HCT116 (cell line): Measurements from ENCODE around the gene NTNG2. TPM values are rescaled to one million over a fixed set of nuclear protein-coding genes. Genes with fewer than 3 reads are reported as not detected.

ENCODE experiments used
- ATAC-seq: fragments of 200-7000 bp; cut with Tn5 transposase; 2 replicates; pipeline ENCODE4 v1.9.1; 2020; ENCODE audit warnings: mild to moderate bottlenecking, moderate library complexity
- BruUV-seq: library from RNA; stranded (reverse); fragments of 400-500 nt; replicated peaks from 2 replicates; lab custom pipeline; 2021; lab: Mats Ljungman, UMichigan
- CTCF ChIA-PET: fragments of 300-600 bp; sonication (Branson Sonifier 250); formaldehyde crosslinking; loops from one replicate; lab custom pipeline; 2021; ENCODE audit warnings: antibody characterized with exemption; lab: Charles Lee
- POLR2A ChIA-PET: fragments of 300-600, 350-600 bp; sonication (Branson Sonifier 250); formaldehyde crosslinking; loops from one replicate; lab custom pipeline; 2021; ENCODE audit warnings: antibody characterized with exemption; lab: Charles Lee
- RAD21 ChIA-PET, 2 experiments: fragments of 300-600 bp; sonication (Branson Sonifier 250); formaldehyde crosslinking; loops; one replicate each; lab custom pipeline; 2023; ENCODE audit warnings: low total read pairs in 2 of 2; ENCODE audit not compliant: uncharacterized antibody in 2 of 2, unreplicated experiment in 2 of 2, low non-redundant PET in 1 of 2; lab: Charles Lee
- DNase-seq: peaks from one replicate; pipeline ENCODE4 v3.0.0-alpha.2; 2010; ENCODE audit warnings: low read depth, low spot score
- H2AFZ ChIP-seq: fragments of 200-600 bp; shearing (Covaris generic), sonication (generic); 2 replicates; pipeline ENCODE4 v1.6.1; 2017; ENCODE audit warnings: low read depth, mixed run types, mixed read lengths, antibody characterized with exemption, low read length; ENCODE audit not compliant: poor library complexity, severe bottlenecking
- H3K27ac ChIP-seq: 2 replicates; pipeline ENCODE4 v1.5.1; 2012; ENCODE audit warnings: low read depth, low read length
- H3K27me3 ChIP-seq: fragments of 200-600 bp; sonication (generic); 2 replicates; pipeline ENCODE4 v1.6.1; 2016; ENCODE audit warnings: mixed run types, low read length, mixed read lengths; ENCODE audit not compliant: insufficient read depth
- H3K36me3 ChIP-seq, 2 experiments: fragments of 200-500 bp in 1 of 2; fragments of 200-600 bp in 1 of 2; sonication (Bioruptor generic) in 1 of 2; sonication (generic) in 1 of 2; 2 replicates each; pipeline versions ENCODE4 v1.5.1 to v1.6.1; 2014 to 2016; ENCODE audit warnings: low read length in 2 of 2, inconsistent platforms in 1 of 2, mixed read lengths in 1 of 2, mixed run types in 1 of 2; ENCODE audit not compliant: insufficient read depth in 2 of 2, control insufficient read depth in 1 of 2
- H3K4me1 ChIP-seq, 2 experiments: fragments of 200-600 bp in 1 of 2; sonication (generic) in 1 of 2; 2 replicates each; pipeline versions ENCODE4 v1.5.1 to v1.6.1; 2012 to 2017; ENCODE audit warnings: low read length in 2 of 2, inconsistent platforms in 1 of 2, mild to moderate bottlenecking in 1 of 2, mixed read lengths in 1 of 2, mixed run types in 1 of 2, moderate library complexity in 1 of 2; ENCODE audit not compliant: insufficient read depth in 2 of 2, control insufficient read depth in 1 of 2
- H3K4me2 ChIP-seq: fragments of 200-600 bp; sonication (generic); 2 replicates; pipeline ENCODE4 v1.6.1; 2017; ENCODE audit warnings: mixed run types, low read length, mixed read lengths
- H3K4me3 ChIP-seq, 2 experiments: fragments of 200-600 bp in 1 of 2; sonication (generic) in 1 of 2; replicated peaks in 1 of 2; 2 replicates each; pipeline ENCODE4 v1.5.1; 2011 to 2016; ENCODE audit warnings: low read length in 2 of 2, control low read depth in 1 of 2, low read depth in 1 of 2, mild to moderate bottlenecking in 1 of 2, mixed read lengths in 1 of 2, mixed run types in 1 of 2
- H3K79me2 ChIP-seq: fragments of 200-600 bp; sonication (generic); 2 replicates; pipeline ENCODE4 v1.6.1; 2017; ENCODE audit warnings: mild to moderate bottlenecking, mixed run types, low read length, moderate library complexity, mixed read lengths; ENCODE audit not compliant: insufficient read depth
- H3K9ac ChIP-seq: fragments of 200-600 bp; sonication (generic); 2 replicates; pipeline ENCODE4 v1.6.1; 2016; ENCODE audit warnings: low read length, mixed read lengths
- H3K9me2 ChIP-seq: fragments of 200-600 bp; sonication (generic), shearing (Covaris generic); 2 replicates; pipeline ENCODE4 v1.6.1; 2017; ENCODE audit warnings: mixed run types, mild to moderate bottlenecking, moderate library complexity; ENCODE audit not compliant: insufficient read depth
- H3K9me3 ChIP-seq, 2 experiments: fragments of 200-500 bp in 1 of 2; fragments of 200-600 bp in 1 of 2; sonication (Bioruptor generic) in 1 of 2; sonication (generic) in 1 of 2; 2 replicates each; pipeline ENCODE4 v1.6.1; 2014 to 2017; ENCODE audit warnings: low read length in 2 of 2, mixed read lengths in 2 of 2, inconsistent platforms in 1 of 2, low read depth in 1 of 2, mild to moderate bottlenecking in 1 of 2, mixed run types in 1 of 2, moderate library complexity in 1 of 2; ENCODE audit not compliant: control insufficient read depth in 1 of 2, insufficient read depth in 1 of 2
- H4K20me1 ChIP-seq: fragments of 200-600 bp; sonication (generic), shearing (Covaris generic); 2 replicates; pipeline ENCODE4 v1.6.1; 2017; ENCODE audit warnings: mixed run types, mild to moderate bottlenecking, moderate library complexity; ENCODE audit not compliant: insufficient read depth
- ATF3 ChIP-seq: IDR thresholded peaks from 2 replicates; pipeline ENCODE4 v1.6.1; 2012
- CEBPB ChIP-seq: IDR thresholded peaks from 2 replicates; pipeline ENCODE4 v1.6.1; 2012; ENCODE audit warnings: low read depth
- EGR1 ChIP-seq: IDR thresholded peaks from 2 replicates; pipeline ENCODE4 v1.6.1; 2012; ENCODE audit warnings: low read depth
- ELF1 ChIP-seq: IDR thresholded peaks from 2 replicates; pipeline ENCODE4 v1.6.1; 2012; ENCODE audit warnings: low read depth, borderline replicate concordance
- EZH2 ChIP-seq: fragments of 200-600 bp; sonication (generic); IDR thresholded peaks from 2 replicates; pipeline ENCODE4 v1.6.1; 2017; ENCODE audit warnings: antibody characterized with exemption, mixed run types
- FOSL1 ChIP-seq: IDR thresholded peaks from 2 replicates; pipeline ENCODE4 v1.6.1; 2012; ENCODE audit warnings: low read depth
- JUND ChIP-seq: IDR thresholded peaks from 2 replicates; pipeline ENCODE4 v1.6.1; 2012
- MAX ChIP-seq: IDR thresholded peaks from 2 replicates; pipeline ENCODE4 v1.6.1; 2012
- POLR2A ChIP-seq: IDR thresholded peaks from 2 replicates; pipeline ENCODE4 v1.7.0; 2011; ENCODE audit warnings: borderline replicate concordance; ENCODE audit not compliant: insufficient read depth, insufficient read length; ENCODE audit errors: extremely low read depth
- POLR2AphosphoS5 ChIP-seq: IDR thresholded peaks from 2 replicates; pipeline ENCODE4 v1.6.1; 2011; ENCODE audit warnings: mild to moderate bottlenecking, low read depth, low read length, moderate library complexity
- RAD21 ChIP-seq: IDR thresholded peaks from 2 replicates; pipeline ENCODE4 v1.6.1; 2012; ENCODE audit warnings: low read depth, mild to moderate bottlenecking
- REST ChIP-seq: IDR thresholded peaks from 2 replicates; pipeline ENCODE4 v1.6.1; 2012; ENCODE audit warnings: low read depth
- SIN3A ChIP-seq: IDR thresholded peaks from 2 replicates; pipeline ENCODE4 v1.6.1; 2012; ENCODE audit warnings: low read depth
- SRF ChIP-seq: IDR thresholded peaks from 2 replicates; pipeline ENCODE4 v1.6.1; 2012; ENCODE audit warnings: low read depth
- TCF7L2 ChIP-seq: IDR thresholded peaks from 2 replicates; pipeline ENCODE4 v1.7.0; 2011; ENCODE audit warnings: borderline replicate concordance, inconsistent platforms; ENCODE audit not compliant: insufficient read depth, insufficient read length; ENCODE audit errors: extremely low read depth
- YY1 ChIP-seq: IDR thresholded peaks from 2 replicates; pipeline ENCODE4 v1.6.1; 2011; ENCODE audit warnings: low read length, low read depth, moderate library complexity, mild to moderate bottlenecking; ENCODE audit not compliant: insufficient replicate concordance; ENCODE audit errors: extremely low read depth
- ZFX ChIP-seq: fragments of 450-650 bp; IDR thresholded peaks from 2 replicates; pipeline ENCODE4 v1.6.1; 2017
- ZNF274 ChIP-seq: fragments of 200-500 bp; sonication (Bioruptor generic); IDR thresholded peaks from 2 replicates; pipeline ENCODE4 v1.6.1; 2014; ENCODE audit warnings: mild to moderate bottlenecking, low read depth, low read length, inconsistent platforms
- intact Hi-C: fragments of 100-400 bp; cut with micrococcal nuclease; formaldehyde crosslinking; loops from 2 replicates; pipeline ENCODE4 v1.10.0; 2022
- total RNA-seq: library from RNA; stranded (reverse); gene quantifications from one replicate; pipeline ENCODE4 v1.2.1, GENCODE V29; 2021; ENCODE audit not compliant: unreplicated experiment

Gene NTNG2
- total RNA-seq, 1 experiment from 2014 or later = 2.5 TPM

GRCh38 chr9:132244582-132245455 is 83.0 kb downstream of the NTNG2 start:
- ChIA-PET POLR2A (no interaction called here), RAD21 (no interaction called here)

More at GRCh38 chr9:132244582-132245455, 83.0 kb downstream of the NTNG2 start:
- Histone ChIP-seq H4K20me1 (no peaks in the 10 kb centered on the region), H3K9me3 (no peaks in the 10 kb centered on the region), H3K36me3 (no peaks in the 10 kb centered on the region), H3K4me3 (no peak overlapping the region), H2AFZ (no peak overlapping the region), H3K4me1 (peaks cover 7 to 24% of the 10 kb centered on the region in 2 experiments; a peak in 3 of 4 replicates), H3K4me2 (no peak overlapping the region), H3K27me3 (no peaks in the 10 kb centered on the region), H3K27ac (no peak overlapping the region), H3K79me2 (no peaks in the 10 kb centered on the region), H3K9me2 (no peaks in the 10 kb centered on the region), H3K9ac (no peak overlapping the region)
- CTCF ChIA-PET = interaction anchor here (1.2 kb wide), 1 partner anchor 14 kb away, joined by 4 read pairs; no protein-coding TSS in a partner anchor
- DNase-seq = no peak
- intact Hi-C loops = no loop called here
- no TSS peak for BruUV-seq
- no peak for ATAC-seq
- TF ChIP-seq JUND = no peak
- TF ChIP-seq ELF1 = no peak
- TF ChIP-seq FOSL1 = no peak
- TF ChIP-seq ZFX = no peak
- TF ChIP-seq EZH2 = no peak
- TF ChIP-seq TCF7L2 = no peak
- TF ChIP-seq RAD21 = no peak
- TF ChIP-seq REST = no peak
- TF ChIP-seq SIN3A = no peak
- TF ChIP-seq ATF3 = no peak
- no peak for TF ChIP-seq YY1
- TF ChIP-seq POLR2AphosphoS5 = no peak
- TF ChIP-seq MAX = no peak
- no peak for TF ChIP-seq ZNF274
- no peak for TF ChIP-seq EGR1
- TF ChIP-seq CEBPB = no peak
- TF ChIP-seq SRF = no peak
- no peak for TF ChIP-seq POLR2A
